ENCODE data around the gene KLHDC7B.
A peak's percentile ranks its signal among the peaks of the same experiment; 100 is the strongest.

Gene KLHDC7B

GRCh38 chr22:50546326-50547262 lies 895 bp downstream of the KLHDC7B start:
- DNase-seq (ENCODE audit: insufficient read length, low spot score) (no peak), FAIRE-seq (no peak)
- TF ChIP-seq POLR2AphosphoS5 (IDR thresholded peaks at IDR 0.05; ENCODE audit: low read depth, low read length) (no peak), POU2F2 (IDR thresholded peaks at IDR 0.05; ENCODE audit: low read depth, low read length) (no peak), TAF1 (IDR thresholded peaks at IDR 0.05; ENCODE audit: low read depth, low read length) (no peak), SPI1 (IDR thresholded peaks at IDR 0.05; ENCODE audit: low read depth, low read length) (no peak), POLR2A (IDR thresholded peaks at IDR 0.05; ENCODE audit: low read depth, low read length) (no peak), PAX5 (IDR thresholded peaks at IDR 0.05; ENCODE audit: insufficient read depth, low read length, severe bottlenecking) (no peak)

DNA sequence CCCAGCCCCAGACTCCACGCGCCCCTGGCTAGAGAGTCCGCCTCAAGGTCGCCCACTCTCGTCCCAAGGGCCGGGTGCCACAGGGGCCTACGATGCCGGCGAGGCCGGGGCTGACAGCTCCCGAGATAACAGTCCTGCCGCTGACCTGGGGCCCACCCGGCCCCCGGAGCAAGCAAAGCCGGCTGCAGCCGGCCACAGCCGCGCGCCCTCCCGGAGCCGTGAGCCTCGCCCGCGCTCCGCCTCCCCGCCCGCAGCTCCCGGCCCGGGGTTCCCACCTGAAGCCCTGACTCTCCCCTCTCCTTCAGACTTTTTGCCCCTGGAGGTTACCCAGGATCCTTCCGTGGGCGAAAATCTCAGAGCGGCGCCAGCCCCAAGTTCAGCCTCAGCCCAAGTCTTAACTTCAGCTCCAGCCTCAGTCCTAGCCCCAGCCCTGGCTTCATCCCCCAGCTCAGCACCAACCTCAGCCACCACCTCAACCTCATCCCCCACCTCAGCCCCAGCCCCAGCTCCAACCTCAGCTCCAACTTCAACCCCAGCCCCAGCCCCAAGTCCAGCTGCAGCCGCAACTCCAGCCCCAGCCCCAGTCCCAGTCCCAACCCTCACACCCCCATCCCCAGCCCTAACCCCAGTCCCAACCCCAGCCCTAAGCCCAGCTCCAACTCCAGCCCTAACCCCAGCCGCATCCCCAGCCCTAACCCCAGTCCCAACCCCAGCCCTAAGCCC lies 1.7 kb downstream of the KLHDC7B start:
- DNase-seq (ENCODE audit: insufficient read length, low spot score) (no peak), FAIRE-seq (peak; percentile 47)
- TF ChIP-seq POLR2AphosphoS5 (IDR thresholded peaks at IDR 0.05; ENCODE audit: low read depth, low read length), result no peak
- no peak for TF ChIP-seq TAF1 (IDR thresholded peaks at IDR 0.05; ENCODE audit: low read depth, low read length)
- TF ChIP-seq PAX5 (IDR thresholded peaks at IDR 0.05; ENCODE audit: insufficient read depth, low read length, severe bottlenecking), result no peak
- no peak for TF ChIP-seq POU2F2 (IDR thresholded peaks at IDR 0.05; ENCODE audit: low read depth, low read length)
- TF ChIP-seq SPI1 (IDR thresholded peaks at IDR 0.05; ENCODE audit: low read depth, low read length), result no peak
- no peak for TF ChIP-seq POLR2A (IDR thresholded peaks at IDR 0.05; ENCODE audit: low read depth, low read length)

GRCh38 chr22:50548040-50548920 lies 2.6 kb downstream of the KLHDC7B start:
- FAIRE-seq (peak; percentile 89), DNase-seq (ENCODE audit: insufficient read length, low spot score) (peak; percentile 81)
- TF ChIP-seq PAX5 (IDR thresholded peaks at IDR 0.05; ENCODE audit: insufficient read depth, low read length, severe bottlenecking) (no peak), POLR2A (IDR thresholded peaks at IDR 0.05; ENCODE audit: low read depth, low read length) (peak; percentile 45; the same call in 1 of the 2 replicates)

- DNase-seq (ENCODE audit: insufficient read length, low spot score), result no peak
- FAIRE-seq, result peak; percentile 68
- TF ChIP-seq POLR2A (IDR thresholded peaks at IDR 0.05; ENCODE audit: low read depth, low read length), result no peak
- TF ChIP-seq SPI1 (IDR thresholded peaks at IDR 0.05; ENCODE audit: low read depth, low read length), result no peak
- no peak for TF ChIP-seq PAX5 (IDR thresholded peaks at IDR 0.05; ENCODE audit: insufficient read depth, low read length, severe bottlenecking)
- TF ChIP-seq TAF1 (IDR thresholded peaks at IDR 0.05; ENCODE audit: low read depth, low read length), result no peak
- TF ChIP-seq POU2F2 (IDR thresholded peaks at IDR 0.05; ENCODE audit: low read depth, low read length), result no peak
- no peak for TF ChIP-seq POLR2AphosphoS5 (IDR thresholded peaks at IDR 0.05; ENCODE audit: low read depth, low read length)
Observed at GRCh38 chr22:50548921-50549790, 3.5 kb downstream of the KLHDC7B start.

DNA sequence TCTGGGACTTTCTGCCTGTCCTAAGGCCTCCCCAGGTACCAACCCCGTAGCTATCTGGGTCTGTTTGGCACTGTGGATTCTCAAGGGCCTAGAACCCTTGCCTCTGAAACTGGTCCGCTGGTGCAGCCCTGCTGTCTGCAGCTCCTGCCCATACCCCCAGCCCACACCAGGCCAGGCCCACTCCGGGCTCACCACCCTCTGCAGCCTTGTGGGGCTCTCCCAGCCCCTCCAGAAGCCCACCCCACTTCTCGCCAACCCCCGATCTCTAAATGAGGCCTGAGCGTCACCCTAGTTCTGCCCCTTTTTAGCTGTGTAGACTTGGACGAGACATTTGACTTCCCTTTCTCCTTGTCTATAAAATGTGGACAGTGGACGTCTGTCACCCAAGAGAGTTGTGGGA lies 4.7 kb downstream of the KLHDC7B start:
- FAIRE-seq (no peak), DNase-seq (ENCODE audit: insufficient read length, low spot score) (no peak)
- TF ChIP-seq TAF1 (IDR thresholded peaks at IDR 0.05; ENCODE audit: low read depth, low read length) (no peak), POU2F2 (IDR thresholded peaks at IDR 0.05; ENCODE audit: low read depth, low read length) (no peak), POLR2AphosphoS5 (IDR thresholded peaks at IDR 0.05; ENCODE audit: low read depth, low read length) (no peak), PAX5 (IDR thresholded peaks at IDR 0.05; ENCODE audit: insufficient read depth, low read length, severe bottlenecking) (no peak), POLR2A (IDR thresholded peaks at IDR 0.05; ENCODE audit: low read depth, low read length) (no peak), SPI1 (IDR thresholded peaks at IDR 0.05; ENCODE audit: low read depth, low read length) (no peak)

- TF ChIP-seq POLR2AphosphoS5 (IDR thresholded peaks at IDR 0.05; ENCODE audit: low read depth, low read length), result no peak
- no peak for TF ChIP-seq POU2F2 (IDR thresholded peaks at IDR 0.05; ENCODE audit: low read depth, low read length)
- no peak for TF ChIP-seq POLR2A (IDR thresholded peaks at IDR 0.05; ENCODE audit: low read depth, low read length)
- TF ChIP-seq TAF1 (IDR thresholded peaks at IDR 0.05; ENCODE audit: low read depth, low read length), result no peak
- TF ChIP-seq SPI1 (IDR thresholded peaks at IDR 0.05; ENCODE audit: low read depth, low read length), result no peak
- no peak for TF ChIP-seq PAX5 (IDR thresholded peaks at IDR 0.05; ENCODE audit: insufficient read depth, low read length, severe bottlenecking)
- FAIRE-seq, result no peak
- no peak for DNase-seq (ENCODE audit: insufficient read length, low spot score)
Observed at GRCh38 chr22:50551160-50551752, 5.6 kb downstream of the KLHDC7B start.

DNA sequence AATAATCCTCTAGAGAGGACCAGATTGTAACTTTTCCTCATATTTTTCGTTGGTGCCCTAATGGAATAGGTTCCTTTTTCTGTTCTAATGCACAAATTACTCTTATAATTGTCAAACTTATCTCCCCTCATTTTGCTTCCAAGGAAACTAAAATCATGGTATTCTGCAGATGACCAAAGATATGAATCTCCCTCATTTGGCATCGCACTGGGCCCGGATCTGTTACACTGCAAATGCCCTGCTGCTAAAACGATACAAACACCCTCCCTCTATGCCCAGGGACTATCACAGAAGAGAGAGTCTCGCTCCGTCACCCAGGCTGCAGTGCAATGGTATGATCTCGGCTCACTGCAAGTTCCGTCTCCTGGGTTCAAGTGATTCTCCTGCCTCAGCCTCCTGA lies 7.6 kb downstream of the KLHDC7B start:
- no peak for DNase-seq (ENCODE audit: insufficient read length, low spot score)
- TF ChIP-seq POLR2AphosphoS5 (IDR thresholded peaks at IDR 0.05; ENCODE audit: low read depth, low read length), result no peak
- no peak for TF ChIP-seq POLR2A (IDR thresholded peaks at IDR 0.05; ENCODE audit: low read depth, low read length)
- FAIRE-seq, result no peak

GRCh38 chr22:50556703-50557102 lies 11.0 kb downstream of the KLHDC7B start:
- no peak for DNase-seq (ENCODE audit: insufficient read length, low spot score)

More at GRCh38 chr22:50556703-50557102, 11.0 kb downstream of the KLHDC7B start:
- TF ChIP-seq POU2F2 (IDR thresholded peaks at IDR 0.05; ENCODE audit: low read depth, low read length), result no peak
- TF ChIP-seq SPI1 (IDR thresholded peaks at IDR 0.05; ENCODE audit: low read depth, low read length), result no peak
- TF ChIP-seq POLR2AphosphoS5 (IDR thresholded peaks at IDR 0.05; ENCODE audit: low read depth, low read length), result no peak
- no peak for TF ChIP-seq TAF1 (IDR thresholded peaks at IDR 0.05; ENCODE audit: low read depth, low read length)
- TF ChIP-seq PAX5 (IDR thresholded peaks at IDR 0.05; ENCODE audit: insufficient read depth, low read length, severe bottlenecking), result no peak
- TF ChIP-seq POLR2A (IDR thresholded peaks at IDR 0.05; ENCODE audit: low read depth, low read length), result no peak
- FAIRE-seq, result no peak
